H9 (cell line): ENCODE measurements around the gene CTIF. TPM values are rescaled to one million over a fixed set of nuclear protein-coding genes. Genes with fewer than 3 reads are reported as not detected.

Experiments used
- DNase-seq: peaks from one replicate; pipeline ENCODE4 v3.0.0-alpha.2; 2017
- H2AFZ ChIP-seq: one replicate; pipeline ENCODE4 v1.6.1; 2013; ENCODE audit warnings: mild to moderate bottlenecking, low read length, control low read depth, moderate library complexity
- H2AK5ac ChIP-seq: 2 replicates; pipeline ENCODE4 v1.6.1; 2013; ENCODE audit warnings: low read length, control low read depth, mixed read lengths; ENCODE audit not compliant: insufficient read length
- H2BK120ac ChIP-seq: one replicate; pipeline ENCODE4 v1.6.1; 2013; ENCODE audit warnings: low read depth, mild to moderate bottlenecking, low read length, control low read depth, inconsistent platforms; ENCODE audit not compliant: poor library complexity, severe bottlenecking
- H2BK12ac ChIP-seq: 2 replicates; pipeline ENCODE4 v1.6.1; 2013; ENCODE audit warnings: low read length, control low read depth, mixed read lengths, low read depth; ENCODE audit not compliant: insufficient read length
- H2BK15ac ChIP-seq: 2 replicates; pipeline ENCODE4 v1.6.1; 2013; ENCODE audit warnings: low read depth, low read length, control low read depth
- H2BK20ac ChIP-seq: one replicate; pipeline ENCODE4 v1.6.1; 2013; ENCODE audit warnings: low read depth, mild to moderate bottlenecking, low read length, control low read depth, inconsistent platforms; ENCODE audit not compliant: poor library complexity, severe bottlenecking
- H2BK5ac ChIP-seq: 2 replicates; pipeline ENCODE4 v1.6.1; 2013; ENCODE audit warnings: low read length, control low read depth, mixed read lengths; ENCODE audit not compliant: insufficient read length
- H3K14ac ChIP-seq: 2 replicates; pipeline ENCODE4 v1.6.1; 2013; ENCODE audit warnings: low read length, control low read depth; ENCODE audit not compliant: insufficient read depth
- H3K18ac ChIP-seq: 2 replicates; pipeline ENCODE4 v1.6.1; 2013; ENCODE audit warnings: low read depth, mild to moderate bottlenecking, mixed read lengths, low read length, control low read depth; ENCODE audit not compliant: insufficient read length
- H3K23ac ChIP-seq: 2 replicates; pipeline ENCODE4 v1.6.1; 2013; ENCODE audit warnings: low read length, control low read depth, mixed read lengths, low read depth; ENCODE audit not compliant: insufficient read length
- H3K23me2 ChIP-seq: 2 replicates; pipeline ENCODE4 v1.6.1; 2013; ENCODE audit warnings: low read depth, mild to moderate bottlenecking, mixed read lengths, low read length, control low read depth; ENCODE audit not compliant: insufficient read length, poor library complexity, severe bottlenecking
- H3K27ac ChIP-seq: 2 replicates; pipeline ENCODE4 v1.5.1; 2013; ENCODE audit warnings: low read length, control low read depth, mixed read lengths, low read depth; ENCODE audit not compliant: insufficient read length
- H3K27me3 ChIP-seq: 2 replicates; pipeline ENCODE4 v1.6.1; 2013; ENCODE audit warnings: low read length, control low read depth, inconsistent platforms; ENCODE audit not compliant: insufficient read depth
- H3K4ac ChIP-seq: 2 replicates; pipeline ENCODE4 v1.6.1; 2013; ENCODE audit warnings: low read depth, mild to moderate bottlenecking, control low read depth, inconsistent platforms, low read length, moderate library complexity
- H3K4me1 ChIP-seq: 2 replicates; pipeline ENCODE4 v1.6.1; 2013; ENCODE audit warnings: low read length, control low read depth, inconsistent platforms; ENCODE audit not compliant: insufficient read depth
- H3K4me2 ChIP-seq: 2 replicates; pipeline ENCODE4 v1.6.1; 2013; ENCODE audit warnings: low read length, control low read depth, mixed read lengths; ENCODE audit not compliant: insufficient read length, insufficient read depth
- H3K56ac ChIP-seq: 2 replicates; pipeline ENCODE4 v1.6.1; 2013; ENCODE audit warnings: low read depth, mild to moderate bottlenecking, mixed read lengths, low read length, control low read depth; ENCODE audit not compliant: insufficient read length
- H3K79me1 ChIP-seq: 2 replicates; pipeline ENCODE4 v1.6.1; 2013; ENCODE audit warnings: low read depth, mild to moderate bottlenecking, moderate library complexity, low read length, control low read depth, inconsistent platforms; ENCODE audit not compliant: insufficient read depth, poor library complexity, severe bottlenecking
- H3K79me2 ChIP-seq: 2 replicates; pipeline ENCODE4 v1.6.1; 2013; ENCODE audit warnings: low read length, control low read depth, inconsistent platforms; ENCODE audit not compliant: insufficient read depth
- H3K9ac ChIP-seq: 2 replicates; pipeline ENCODE4 v1.6.1; 2013; ENCODE audit warnings: low read length, control low read depth, mixed read lengths; ENCODE audit not compliant: insufficient read length; ENCODE audit errors: extremely low read depth
- H3K9me3 ChIP-seq: one replicate; pipeline ENCODE4 v1.6.1; 2013; ENCODE audit warnings: low read depth, low read length, inconsistent platforms; ENCODE audit not compliant: control insufficient read depth
- H3T11ph ChIP-seq: one replicate; pipeline ENCODE4 v1.6.1; 2013; ENCODE audit warnings: mild to moderate bottlenecking, low read length, control low read depth, inconsistent platforms
- H4K20me1 ChIP-seq: one replicate; pipeline ENCODE4 v1.6.1; 2013; ENCODE audit not compliant: control insufficient read depth, insufficient read length, insufficient read depth
- H4K5ac ChIP-seq: 2 replicates; pipeline ENCODE4 v1.6.1; 2013; ENCODE audit warnings: low read depth, mild to moderate bottlenecking, mixed read lengths, low read length, control low read depth; ENCODE audit not compliant: insufficient read length
- H4K8ac ChIP-seq: replicated peaks from 2 replicates; pipeline ENCODE4 v1.6.1; 2013; ENCODE audit warnings: low read length, control low read depth, mixed read lengths, low read depth; ENCODE audit not compliant: insufficient read length
- H4K91ac ChIP-seq: 2 replicates; pipeline ENCODE4 v1.6.1; 2013; ENCODE audit warnings: low read depth, mild to moderate bottlenecking, moderate library complexity, mixed read lengths, low read length, control low read depth; ENCODE audit not compliant: insufficient read length
- H3K27ac Mint-ChIP-seq, 3 experiments: 2 replicates in 2 of 3; 3 replicates in 1 of 3; pipeline ENCODE4 v1.8.0; 2020 to 2021; ENCODE audit warnings: mixed read lengths in 3 of 3, mild to moderate bottlenecking in 1 of 3, moderate library complexity in 1 of 3
- H3K27me3 Mint-ChIP-seq: 2 replicates; pipeline ENCODE4 v1.8.0; 2021; ENCODE audit warnings: low read depth, mild to moderate bottlenecking, moderate library complexity, mixed read lengths
- H3K36me3 Mint-ChIP-seq, 3 experiments: 2 replicates in 2 of 3; 3 replicates in 1 of 3; pipeline ENCODE4 v1.8.0; 2020 to 2021; ENCODE audit warnings: low read depth in 3 of 3, mixed read lengths in 3 of 3; ENCODE audit not compliant: insufficient read depth in 1 of 3
- H3K4me1 Mint-ChIP-seq, 2 experiments: 2 replicates each; pipeline ENCODE4 v1.8.0; 2020; ENCODE audit warnings: mixed read lengths in 2 of 2
- H3K4me3 Mint-ChIP-seq, 2 experiments: 2 replicates in 1 of 2; 3 replicates in 1 of 2; pipeline ENCODE4 v1.8.0; 2020 to 2021; ENCODE audit warnings: mild to moderate bottlenecking in 2 of 2, mixed read lengths in 2 of 2, moderate library complexity in 1 of 2
- H3K9me3 Mint-ChIP-seq, 2 experiments: 2 replicates in 1 of 2; 3 replicates in 1 of 2; pipeline ENCODE4 v1.8.0; 2020; ENCODE audit warnings: mild to moderate bottlenecking in 2 of 2, mixed read lengths in 2 of 2, moderate library complexity in 1 of 2
- WGBS: extraction: QIAGEN DNeasy Blood & Tissue Kit; methylation state at CpG from one replicate; pipeline ENCODE4 v1.1.7; 2013; ENCODE audit warnings: missing lambda C conversion rate, low lambda C conversion rate, mixed read lengths; ENCODE audit not compliant: insufficient read length; ENCODE audit errors: extremely low coverage; 5-methylcytosine and 5-hydroxymethylcytosine counted together
- total RNA-seq: library from RNA; stranded (reverse); gene quantifications from 2 replicates; pipeline ENCODE4 v1.2.1, GENCODE V29; 2021
- TF ChIP-seq, protein P1 (sequence below): fragments of 200-600 bp; sonication (generic); conservative IDR thresholded peaks from 3 replicates; pipeline ENCODE4 v1.8.0; 2021; ENCODE audit warnings: antibody characterized with exemption, mild to moderate bottlenecking

CTIF gene
- total RNA-seq, 1 experiment from 2014 or later = 15.8 TPM

DNA sequence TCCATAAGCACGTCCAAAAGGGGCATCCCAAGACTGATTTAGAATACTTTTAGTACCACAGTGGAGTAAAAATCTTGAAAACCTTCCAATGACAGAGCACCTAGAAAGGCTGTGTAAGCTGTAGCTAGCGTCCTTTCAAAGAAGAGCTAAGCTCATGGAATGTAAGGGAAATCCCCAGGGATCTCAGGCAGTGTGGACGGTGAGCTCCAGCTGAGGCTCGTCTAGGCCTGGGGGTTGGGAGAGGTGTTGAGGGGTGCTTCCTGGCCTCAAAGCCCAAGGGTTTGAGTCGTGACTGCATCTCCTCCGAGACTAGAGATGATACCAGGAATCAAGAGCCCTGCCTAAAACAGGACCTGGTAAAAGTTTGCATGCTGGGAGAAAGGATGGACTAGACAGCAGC is 7.6 kb downstream of the CTIF start:
- no peak overlapping the region for H2BK15ac ChIP-seq
- H4K8ac ChIP-seq = no peak overlapping the region
- peaks cover 75 to 76% of the 10 kb centered on the region in 2 experiments for H3K4me1 Mint-ChIP-seq
- no peak overlapping the region for H3K14ac ChIP-seq
- H3K27ac ChIP-seq = no peak overlapping the region
- peaks cover 47% of the 10 kb centered on the region for H3K27me3 Mint-ChIP-seq
- H2AK5ac ChIP-seq = no peak overlapping the region
- H3K79me2 ChIP-seq = no peaks in the 10 kb centered on the region
- no peak overlapping the region for H3K9ac ChIP-seq
- no peak overlapping the region for H3K4me2 ChIP-seq
- WGBS = no CpG with 5 or more reads among the region's 6 CpGs
- H2AFZ ChIP-seq = no peak overlapping the region
- no peak overlapping the region for H3T11ph ChIP-seq
- H3K56ac ChIP-seq = no peak overlapping the region
- no peak overlapping the region for H2BK120ac ChIP-seq
- peak overlapping the region; percentile 10 to 22; a peak in 3 of 5 replicates for H3K4me3 Mint-ChIP-seq
- H3K79me1 ChIP-seq = peaks cover 4% of the 10 kb centered on the region
- no peak overlapping the region for H3K23ac ChIP-seq
- no peaks in the 10 kb centered on the region for H3K9me3 Mint-ChIP-seq
- no peak for DNase-seq
- peaks cover 3 to 9% (median 6%) of the 10 kb centered on the region in 3 experiments; a peak in 5 of 7 replicates for H3K36me3 Mint-ChIP-seq
- no peaks in the 10 kb centered on the region for H4K20me1 ChIP-seq
- peak overlapping the region; percentile 63 for H3K18ac ChIP-seq
- no peak overlapping the region for H2BK5ac ChIP-seq
- no peaks in the 10 kb centered on the region for H3K23me2 ChIP-seq
- H3K27me3 ChIP-seq = no peaks in the 10 kb centered on the region
- TF ChIP-seq, protein P1, sequence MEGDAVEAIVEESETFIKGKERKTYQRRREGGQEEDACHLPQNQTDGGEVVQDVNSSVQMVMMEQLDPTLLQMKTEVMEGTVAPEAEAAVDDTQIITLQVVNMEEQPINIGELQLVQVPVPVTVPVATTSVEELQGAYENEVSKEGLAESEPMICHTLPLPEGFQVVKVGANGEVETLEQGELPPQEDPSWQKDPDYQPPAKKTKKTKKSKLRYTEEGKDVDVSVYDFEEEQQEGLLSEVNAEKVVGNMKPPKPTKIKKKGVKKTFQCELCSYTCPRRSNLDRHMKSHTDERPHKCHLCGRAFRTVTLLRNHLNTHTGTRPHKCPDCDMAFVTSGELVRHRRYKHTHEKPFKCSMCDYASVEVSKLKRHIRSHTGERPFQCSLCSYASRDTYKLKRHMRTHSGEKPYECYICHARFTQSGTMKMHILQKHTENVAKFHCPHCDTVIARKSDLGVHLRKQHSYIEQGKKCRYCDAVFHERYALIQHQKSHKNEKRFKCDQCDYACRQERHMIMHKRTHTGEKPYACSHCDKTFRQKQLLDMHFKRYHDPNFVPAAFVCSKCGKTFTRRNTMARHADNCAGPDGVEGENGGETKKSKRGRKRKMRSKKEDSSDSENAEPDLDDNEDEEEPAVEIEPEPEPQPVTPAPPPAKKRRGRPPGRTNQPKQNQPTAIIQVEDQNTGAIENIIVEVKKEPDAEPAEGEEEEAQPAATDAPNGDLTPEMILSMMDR = no peak
- no peak overlapping the region for H3K4ac ChIP-seq
- H3K27ac Mint-ChIP-seq = peak overlapping the region in 2 of 3 experiments; percentile 34 to 93; a peak in 3 of 7 replicates
- no peak overlapping the region for H2BK20ac ChIP-seq
- H2BK12ac ChIP-seq = peak overlapping the region; percentile 41
- H4K5ac ChIP-seq = no peak overlapping the region
- no peak overlapping the region for H4K91ac ChIP-seq
- H3K9me3 ChIP-seq = no peaks in the 10 kb centered on the region
- H3K4me1 ChIP-seq = peaks cover 33% of the 10 kb centered on the region; the same call in 1 of the 2 replicates
